Measurements from ENCODE around the gene TNRC6B.
A peak's percentile ranks its signal among the peaks of the same experiment; 100 is the strongest.

TNRC6B gene

GRCh38 chr22:40202225-40202944 lies 24.7 kb downstream of the TNRC6B start:
- no peak overlapping the region for H3K9ac ChIP-seq (ENCODE audit: low read length)
- H4K20me1 ChIP-seq (ENCODE audit: insufficient read depth, low read length): peaks cover 76% of the 10 kb centered on the region
- no peak overlapping the region; the same call in 1 of the 2 replicates for H3K4me2 ChIP-seq (ENCODE audit: low read length)
- H3K79me2 ChIP-seq (ENCODE audit: low read length): peaks cover 70% of the 10 kb centered on the region
- H3K27me3 ChIP-seq (ENCODE audit: low read depth, low read length): no peaks in the 10 kb centered on the region
- peaks cover 30% of the 10 kb centered on the region for H3K4me1 ChIP-seq (ENCODE audit: low read length)
- no peak for TF ChIP-seq CTCF (IDR thresholded peaks at IDR 0.05; ENCODE audit: low read depth, low read length)
- TF ChIP-seq EZH2phosphoT487 (IDR thresholded peaks at IDR 0.05; ENCODE audit: low read depth): no peak
- no peak overlapping the region for H2AFZ ChIP-seq (ENCODE audit: low read depth, low read length)
- H3K9me3 ChIP-seq (ENCODE audit: insufficient read depth, low read length): no peaks in the 10 kb centered on the region
- no peak overlapping the region for H3K27ac ChIP-seq (ENCODE audit: low read length)
- H3K36me3 ChIP-seq (replicated peaks; ENCODE audit: low read depth, low read length): peaks cover 12% of the 10 kb centered on the region
- H3K4me3 ChIP-seq (ENCODE audit: low read length): no peak overlapping the region

GRCh38 chr22:40203572-40203971 lies 25.8 kb downstream of the TNRC6B start:
- H3K4me2 ChIP-seq (ENCODE audit: low read length): peak overlapping the region; percentile 61
- peaks cover 12% of the 10 kb centered on the region for H3K36me3 ChIP-seq (replicated peaks; ENCODE audit: low read depth, low read length)
- H4K20me1 ChIP-seq (ENCODE audit: insufficient read depth, low read length): peaks cover 76% of the 10 kb centered on the region
- no peaks in the 10 kb centered on the region for H3K9me3 ChIP-seq (ENCODE audit: insufficient read depth, low read length)
- H3K9ac ChIP-seq (ENCODE audit: low read length): no peak overlapping the region
- no peak overlapping the region for H3K27ac ChIP-seq (ENCODE audit: low read length)
- TF ChIP-seq EZH2phosphoT487 (IDR thresholded peaks at IDR 0.05; ENCODE audit: low read depth): no peak
- TF ChIP-seq CTCF (IDR thresholded peaks at IDR 0.05; ENCODE audit: low read depth, low read length): no peak
- H2AFZ ChIP-seq (ENCODE audit: low read depth, low read length): no peak overlapping the region
- H3K4me3 ChIP-seq (ENCODE audit: low read length): peak overlapping the region; percentile 17; the same call in 1 of the 2 replicates
- H3K4me1 ChIP-seq (ENCODE audit: low read length): peaks cover 27% of the 10 kb centered on the region
- H3K79me2 ChIP-seq (ENCODE audit: low read length): peaks cover 66% of the 10 kb centered on the region
- no peaks in the 10 kb centered on the region for H3K27me3 ChIP-seq (ENCODE audit: low read depth, low read length)

- H3K4me2 ChIP-seq (ENCODE audit: low read length): no peak overlapping the region
- TF ChIP-seq CTCF (IDR thresholded peaks at IDR 0.05; ENCODE audit: low read depth, low read length): no peak
- TF ChIP-seq EZH2phosphoT487 (IDR thresholded peaks at IDR 0.05; ENCODE audit: low read depth): no peak
- peaks cover 8% of the 10 kb centered on the region for H3K36me3 ChIP-seq (replicated peaks; ENCODE audit: low read depth, low read length)
- H2AFZ ChIP-seq (ENCODE audit: low read depth, low read length): no peak overlapping the region
- no peak overlapping the region for H3K27ac ChIP-seq (ENCODE audit: low read length)
- peaks cover 73% of the 10 kb centered on the region for H4K20me1 ChIP-seq (ENCODE audit: insufficient read depth, low read length)
- no peaks in the 10 kb centered on the region for H3K27me3 ChIP-seq (ENCODE audit: low read depth, low read length)
- H3K4me1 ChIP-seq (ENCODE audit: low read length): peaks cover 27% of the 10 kb centered on the region
- no peak overlapping the region for H3K4me3 ChIP-seq (ENCODE audit: low read length)
- no peaks in the 10 kb centered on the region for H3K9me3 ChIP-seq (ENCODE audit: insufficient read depth, low read length)
- no peak overlapping the region for H3K9ac ChIP-seq (ENCODE audit: low read length)
- H3K79me2 ChIP-seq (ENCODE audit: low read length): peaks cover 65% of the 10 kb centered on the region
Measured at GRCh38 chr22:40204321-40205116, 26.8 kb downstream of the TNRC6B start.

- Histone ChIP-seq H3K79me2 (ENCODE audit: low read length) (peaks cover 64% of the 10 kb centered on the region), H3K4me2 (ENCODE audit: low read length) (no peak overlapping the region), H3K36me3 (replicated peaks; ENCODE audit: low read depth, low read length) (peaks cover 8% of the 10 kb centered on the region), H2AFZ (ENCODE audit: low read depth, low read length) (no peak overlapping the region), H3K27ac (ENCODE audit: low read length) (no peak overlapping the region), H3K4me3 (ENCODE audit: low read length) (no peak overlapping the region), H3K27me3 (ENCODE audit: low read depth, low read length) (no peaks in the 10 kb centered on the region), H3K9me3 (ENCODE audit: insufficient read depth, low read length) (no peaks in the 10 kb centered on the region), H3K4me1 (ENCODE audit: low read length) (peaks cover 46% of the 10 kb centered on the region), H3K9ac (ENCODE audit: low read length) (no peak overlapping the region), H4K20me1 (ENCODE audit: insufficient read depth, low read length) (peaks cover 78% of the 10 kb centered on the region)
- TF ChIP-seq CTCF (IDR thresholded peaks at IDR 0.05; ENCODE audit: low read depth, low read length): no peak
- no peak for TF ChIP-seq EZH2phosphoT487 (IDR thresholded peaks at IDR 0.05; ENCODE audit: low read depth)
Measured at GRCh38 chr22:40206561-40206960, 28.8 kb downstream of the TNRC6B start.
